GM12872 (cell line): Measurements from ENCODE around the gene CCDC107.
A peak's percentile ranks its signal among the peaks of the same experiment; 100 is the strongest.

Experiments used
- TF ChIP-seq, protein P1 (sequence below): IDR thresholded peaks from 3 replicates; pipeline ENCODE4 v1.5.1; 2011; ENCODE audit warnings: low read depth, mild to moderate bottlenecking, low read length, moderate library complexity; ENCODE audit not compliant: insufficient read depth

CCDC107 gene, protein sequence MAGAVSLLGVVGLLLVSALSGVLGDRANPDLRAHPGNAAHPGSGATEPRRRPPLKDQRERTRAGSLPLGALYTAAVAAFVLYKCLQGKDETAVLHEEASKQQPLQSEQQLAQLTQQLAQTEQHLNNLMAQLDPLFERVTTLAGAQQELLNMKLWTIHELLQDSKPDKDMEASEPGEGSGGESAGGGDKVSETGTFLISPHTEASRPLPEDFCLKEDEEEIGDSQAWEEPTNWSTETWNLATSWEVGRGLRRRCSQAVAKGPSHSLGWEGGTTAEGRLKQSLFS

DNA sequence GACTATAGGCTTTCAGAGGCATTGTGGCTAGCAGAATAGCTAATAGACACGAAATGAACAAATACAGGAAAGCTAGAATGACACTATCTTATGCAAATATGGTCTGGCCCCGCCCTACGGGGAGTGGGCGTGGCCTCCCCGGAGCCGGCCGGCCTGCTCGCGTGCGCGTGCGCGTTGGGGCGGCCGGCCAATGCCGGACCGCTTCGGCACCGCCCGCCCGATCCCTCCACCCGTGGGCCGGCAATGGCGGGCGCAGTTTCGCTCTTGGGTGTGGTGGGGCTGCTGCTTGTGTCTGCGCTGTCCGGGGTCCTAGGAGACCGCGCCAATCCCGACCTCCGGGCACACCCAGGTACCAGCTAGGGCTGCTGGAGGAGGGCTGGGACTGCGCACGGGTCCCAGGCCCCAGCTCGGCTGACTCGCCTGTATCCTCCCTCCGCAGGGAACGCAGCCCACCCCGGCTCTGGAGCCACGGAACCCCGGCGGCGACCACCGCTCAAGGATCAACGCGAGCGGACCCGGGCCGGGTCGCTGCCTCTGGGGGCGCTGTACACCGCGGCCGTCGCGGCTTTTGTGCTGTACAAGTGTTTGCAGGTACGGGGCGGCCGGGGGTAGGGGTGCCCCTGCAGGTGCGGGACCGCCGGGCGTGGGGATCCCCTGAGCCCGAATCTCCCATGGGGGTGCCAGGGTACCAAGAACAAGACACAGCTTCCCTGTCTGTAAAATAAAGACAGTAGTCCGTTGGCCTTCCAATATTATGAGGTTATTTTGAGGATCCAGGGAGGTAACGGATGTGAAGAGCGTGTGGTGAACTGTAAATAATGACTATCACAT, at the start of gene CCDC107:
Gene CCDC107 (plus strand): TSS at position 156 of the 831 bp plus-strand sequence. CDS start 88 bp downstream, at position 244.
- TF ChIP-seq, protein P1, sequence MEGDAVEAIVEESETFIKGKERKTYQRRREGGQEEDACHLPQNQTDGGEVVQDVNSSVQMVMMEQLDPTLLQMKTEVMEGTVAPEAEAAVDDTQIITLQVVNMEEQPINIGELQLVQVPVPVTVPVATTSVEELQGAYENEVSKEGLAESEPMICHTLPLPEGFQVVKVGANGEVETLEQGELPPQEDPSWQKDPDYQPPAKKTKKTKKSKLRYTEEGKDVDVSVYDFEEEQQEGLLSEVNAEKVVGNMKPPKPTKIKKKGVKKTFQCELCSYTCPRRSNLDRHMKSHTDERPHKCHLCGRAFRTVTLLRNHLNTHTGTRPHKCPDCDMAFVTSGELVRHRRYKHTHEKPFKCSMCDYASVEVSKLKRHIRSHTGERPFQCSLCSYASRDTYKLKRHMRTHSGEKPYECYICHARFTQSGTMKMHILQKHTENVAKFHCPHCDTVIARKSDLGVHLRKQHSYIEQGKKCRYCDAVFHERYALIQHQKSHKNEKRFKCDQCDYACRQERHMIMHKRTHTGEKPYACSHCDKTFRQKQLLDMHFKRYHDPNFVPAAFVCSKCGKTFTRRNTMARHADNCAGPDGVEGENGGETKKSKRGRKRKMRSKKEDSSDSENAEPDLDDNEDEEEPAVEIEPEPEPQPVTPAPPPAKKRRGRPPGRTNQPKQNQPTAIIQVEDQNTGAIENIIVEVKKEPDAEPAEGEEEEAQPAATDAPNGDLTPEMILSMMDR, result peak; percentile 66; the same call in 2 of the 3 replicates

DNA sequence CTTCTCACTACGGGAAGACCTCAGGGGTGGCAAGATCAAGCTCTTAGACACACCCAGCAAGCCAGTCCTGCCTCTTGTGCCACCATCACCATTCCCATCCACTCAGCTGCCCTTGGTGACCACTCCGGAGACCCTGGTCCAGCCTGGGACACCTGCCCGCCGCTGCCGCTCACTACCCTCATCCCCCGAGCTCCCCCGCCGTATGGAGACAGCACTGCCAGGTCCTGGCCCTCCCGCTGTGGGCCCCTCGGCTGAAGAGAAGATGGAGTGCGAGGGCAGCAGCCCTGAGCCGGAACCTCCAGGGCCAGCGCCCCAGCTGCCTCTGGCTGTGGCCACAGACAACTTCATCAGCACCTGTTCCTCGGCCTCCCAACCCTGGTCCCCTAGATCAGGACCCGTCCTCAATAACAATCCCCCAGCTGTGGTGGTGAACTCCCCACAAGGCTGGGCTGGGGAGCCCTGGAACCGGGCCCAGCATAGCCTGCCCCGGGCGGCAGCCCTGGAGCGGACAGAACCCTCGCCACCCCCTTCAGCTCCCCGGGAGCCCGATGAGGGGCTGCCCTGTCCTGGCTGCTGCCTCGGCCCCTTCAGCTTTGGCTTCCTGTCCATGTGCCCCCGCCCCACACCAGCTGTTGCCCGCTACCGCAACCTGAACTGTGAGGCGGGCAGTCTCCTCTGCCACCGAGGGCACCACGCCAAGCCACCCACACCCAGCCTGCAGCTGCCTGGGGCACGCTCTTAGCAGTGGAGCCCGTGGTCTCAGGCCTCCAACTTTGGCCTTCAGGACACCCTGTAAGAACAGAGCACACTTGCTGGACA, 48.9 kb upstream of the CCDC107 start:
- TF ChIP-seq, protein P1, result no peak

DNA sequence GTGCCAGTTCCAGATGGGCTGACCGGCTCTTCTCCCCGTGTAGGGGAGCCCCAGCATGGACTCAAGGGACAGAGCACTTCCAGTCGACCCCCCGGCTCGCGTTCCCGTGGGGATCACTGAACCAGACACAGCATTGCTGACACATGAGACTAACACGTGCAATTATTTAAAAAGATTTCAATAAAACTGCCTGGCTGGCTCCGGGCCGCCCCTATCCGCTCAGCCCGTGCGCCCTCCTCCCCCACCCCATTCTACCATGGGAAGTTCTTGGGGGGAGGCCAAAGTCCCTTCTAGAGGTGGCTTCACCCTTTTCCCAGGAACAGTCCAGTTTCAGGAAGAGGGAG, 48.3 kb upstream of the CCDC107 start:
- TF ChIP-seq, protein P1, result no peak

DNA sequence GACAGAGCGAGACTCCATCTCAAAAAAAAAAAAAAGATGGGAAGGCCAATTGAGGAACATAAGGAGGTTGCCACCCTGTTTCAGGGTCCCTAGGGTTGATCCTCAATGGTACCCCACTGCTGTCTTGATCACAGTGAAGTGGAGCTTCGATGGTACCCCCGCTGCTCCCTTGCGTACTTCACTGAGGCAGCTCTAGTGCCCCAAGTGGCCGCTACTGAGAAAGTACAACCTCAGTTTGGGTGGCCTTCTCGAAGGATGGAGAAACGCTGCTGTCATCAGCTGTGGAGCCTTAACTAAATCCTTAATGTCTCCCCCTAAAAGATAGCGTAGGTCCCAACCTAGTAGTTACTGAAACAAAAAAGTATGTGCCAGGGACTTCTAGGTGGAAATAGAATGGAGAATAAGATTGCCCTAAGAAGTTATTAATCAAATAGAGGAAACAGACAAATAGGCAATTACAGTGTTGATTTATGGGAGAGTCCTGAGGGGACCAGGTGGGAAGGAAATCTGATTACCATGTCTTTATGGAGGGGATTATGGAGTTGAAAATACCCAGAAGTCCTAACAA, 46.8 kb upstream of the CCDC107 start:
- TF ChIP-seq, protein P1, result peak; percentile 83

DNA sequence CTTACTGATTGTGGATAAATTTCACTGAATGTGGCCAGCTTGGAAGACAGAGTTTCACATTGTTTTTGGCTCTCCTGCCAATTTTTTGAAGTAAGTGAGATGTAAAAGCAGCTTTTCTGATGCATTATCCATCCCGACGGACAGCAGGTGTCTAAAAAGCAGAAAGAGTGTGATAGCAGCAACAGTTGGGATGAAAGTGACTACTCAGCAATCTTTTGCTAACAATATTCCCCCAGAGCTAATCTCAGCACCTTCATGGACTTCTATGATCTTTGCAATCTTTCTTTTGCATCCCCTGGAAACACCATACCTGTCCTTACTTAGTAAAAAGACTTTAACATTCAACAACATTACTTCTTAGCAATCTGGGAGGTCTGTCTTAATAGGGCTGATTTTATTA, 45.2 kb upstream of the CCDC107 start:
- TF ChIP-seq, protein P1, result no peak

DNA sequence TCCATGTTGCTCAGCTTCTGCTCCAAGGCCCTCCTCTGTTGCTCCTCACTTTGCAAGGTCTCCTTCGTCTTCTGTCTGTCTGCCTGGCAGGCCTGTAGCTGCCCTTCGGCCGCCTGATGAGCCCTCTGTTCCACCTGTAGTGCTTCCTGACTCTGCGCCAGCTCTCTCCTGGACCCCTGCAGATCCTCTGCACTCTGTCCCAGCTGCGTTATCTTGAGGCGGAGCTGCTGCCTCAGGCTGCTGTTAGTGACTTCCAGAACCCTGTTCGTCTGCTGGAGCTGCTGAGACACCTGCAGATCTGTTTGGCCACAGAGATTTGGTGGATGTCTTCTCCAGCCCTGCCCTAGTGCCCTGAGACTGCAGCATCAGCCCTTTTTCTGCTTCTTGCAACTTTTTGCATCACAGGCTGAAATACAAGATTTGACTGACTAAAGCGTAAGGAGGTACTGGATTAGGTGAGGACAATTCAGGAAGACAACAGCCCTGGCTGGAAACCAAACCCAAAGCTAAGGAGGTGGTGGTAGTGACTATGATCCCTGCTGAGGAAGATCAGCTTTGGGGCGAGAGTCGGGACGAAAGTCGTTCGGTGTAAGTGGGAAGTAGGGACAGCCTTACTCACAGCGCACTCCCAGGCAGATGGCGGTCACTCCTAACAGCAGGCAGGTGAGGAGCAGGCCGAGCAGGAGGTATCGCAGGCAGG, 42.0 kb upstream of the CCDC107 start:
- TF ChIP-seq, protein P1, result no peak
